ENCODE data around the gene SAP25.
"Not testable (repeated sequence)": the region's sequence is repeated elsewhere in the genome, so short reads cannot be mapped to it uniquely, and the experiment has no call there.

Gene SAP25

GRCh38 chr7:100528108-100528866 lies 45.4 kb downstream of the SAP25 start:
- not testable (repeated sequence) for DNase-seq

DNA sequence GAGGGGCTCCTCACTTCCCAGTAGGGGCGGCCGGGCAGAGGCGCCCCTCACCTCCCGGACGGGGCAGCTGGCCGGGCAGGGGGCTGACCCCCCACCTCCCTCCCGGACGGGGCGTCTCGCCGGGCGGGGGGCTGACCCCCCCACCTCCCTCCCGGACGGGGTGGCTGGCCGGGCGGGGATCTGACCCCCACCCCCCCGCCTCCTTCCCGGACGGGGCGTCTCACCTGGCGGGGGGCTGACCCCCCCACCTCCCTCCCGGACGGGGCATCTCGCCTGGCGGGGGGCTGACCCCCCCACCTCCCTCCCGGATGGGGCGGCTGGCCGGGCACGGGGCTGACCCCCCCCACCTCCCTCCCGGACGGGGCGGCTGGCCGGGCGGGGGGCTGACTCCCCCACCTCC lies 50.5 kb downstream of the SAP25 start:
- not testable (repeated sequence) for DNase-seq

Data from T1000 (cell line).